ENCODE results near the gene TMEM39A.

Gene TMEM39A

GRCh38 chr3:119400466-119400865 is 62.9 kb downstream of the TMEM39A start:
- DNase-seq (ENCODE audit: low read depth), result no peak

- DNase-seq (ENCODE audit: low read depth), result no peak
These were observed 66.5 kb downstream of the TMEM39A start for GRCh38 chr3:119396870-119397269.

- DNase-seq (ENCODE audit: low read depth), result no peak
These were observed 67.5 kb downstream of the TMEM39A start for GRCh38 chr3:119395923-119396358.

GRCh38 chr3:119388577-119388976 is 74.8 kb downstream of the TMEM39A start:
- DNase-seq (ENCODE audit: low read depth), result no peak

- DNase-seq (ENCODE audit: low read depth), result no peak
These were observed 81.3 kb downstream of the TMEM39A start for GRCh38 chr3:119382134-119382533.

GRCh38 chr3:119380697-119381096 is 82.7 kb downstream of the TMEM39A start:
- peak; percentile 25 for DNase-seq (ENCODE audit: low read depth)
